Umbilical cord (tissue), 1 donor: ENCODE data around the gene NAA30. TPM values are rescaled to one million over a fixed set of nuclear protein-coding genes. Genes with fewer than 3 reads are reported as not detected.

Experiments
- total RNA-seq: library from RNA; depleted of rRNA; stranded (reverse); fragments of >200 nt; gene quantifications from one replicate; pipeline ENCODE4 v1.2.3, GENCODE V29; 2014; ENCODE audit warnings: low replicate concordance; ENCODE audit not compliant: insufficient read depth

The NAA30 gene
- total RNA-seq, 1 donor from 2014 or later = 26.0 TPM

Other genes starting within 250 kb of the NAA30 start
- 88.6 TPM for gene EXOC5, start 121.7 kb upstream of the NAA30 start, total RNA-seq
- gene AP5M1, start 121.6 kb upstream of the NAA30 start, total RNA-seq = 23.8 TPM
- gene CCDC198, start 103.3 kb downstream of the NAA30 start, total RNA-seq = 2.2 TPM